Measurements from ENCODE around the gene PBLD.

Gene PBLD

GRCh38 chr10:68310531-68310930, 22.2 kb downstream of the PBLD start:
- no peaks in the 10 kb centered on the region for H3K79me2 ChIP-seq (ENCODE audit: low read length)
- no peak overlapping the region for H3K4me2 ChIP-seq (ENCODE audit: low read length)
- H3K4me1 ChIP-seq (ENCODE audit: low read length), result peaks cover 14% of the 10 kb centered on the region
- no peak overlapping the region for H3K4me3 ChIP-seq (ENCODE audit: low read length)
- no peaks in the 10 kb centered on the region for H3K36me3 ChIP-seq (replicated peaks; ENCODE audit: low read depth, low read length)
- H4K20me1 ChIP-seq (ENCODE audit: insufficient read depth, low read length), result no peaks in the 10 kb centered on the region
- TF ChIP-seq EZH2phosphoT487 (IDR thresholded peaks at IDR 0.05; ENCODE audit: low read depth) (no peak), CTCF (IDR thresholded peaks at IDR 0.05; ENCODE audit: low read depth, low read length) (no peak)
- H3K9ac ChIP-seq (ENCODE audit: low read length), result no peak overlapping the region
- no peaks in the 10 kb centered on the region for H3K27me3 ChIP-seq (ENCODE audit: low read depth, low read length)
- no peak overlapping the region for H2AFZ ChIP-seq (ENCODE audit: low read depth, low read length)
- no peak overlapping the region for H3K27ac ChIP-seq (ENCODE audit: low read length)
- H3K9me3 ChIP-seq (ENCODE audit: insufficient read depth, low read length), result no peaks in the 10 kb centered on the region

- Histone ChIP-seq H3K4me2 (ENCODE audit: low read length) (no peak overlapping the region), H3K79me2 (ENCODE audit: low read length) (no peaks in the 10 kb centered on the region), H3K4me3 (ENCODE audit: low read length) (no peak overlapping the region), H3K27me3 (ENCODE audit: low read depth, low read length) (no peaks in the 10 kb centered on the region), H3K27ac (ENCODE audit: low read length) (no peak overlapping the region), H4K20me1 (ENCODE audit: insufficient read depth, low read length) (no peaks in the 10 kb centered on the region), H3K36me3 (replicated peaks; ENCODE audit: low read depth, low read length) (no peaks in the 10 kb centered on the region), H3K4me1 (ENCODE audit: low read length) (peaks cover 19% of the 10 kb centered on the region), H3K9ac (ENCODE audit: low read length) (no peak overlapping the region), H2AFZ (ENCODE audit: low read depth, low read length) (no peak overlapping the region), H3K9me3 (ENCODE audit: insufficient read depth, low read length) (no peaks in the 10 kb centered on the region)
- TF ChIP-seq CTCF (IDR thresholded peaks at IDR 0.05; ENCODE audit: low read depth, low read length), result no peak
- no peak for TF ChIP-seq EZH2phosphoT487 (IDR thresholded peaks at IDR 0.05; ENCODE audit: low read depth)
These were observed 26.9 kb downstream of the PBLD start for GRCh38 chr10:68305854-68306253.

GRCh38 chr10:68303849-68304412, 28.8 kb downstream of the PBLD start:
- Histone ChIP-seq H4K20me1 (ENCODE audit: insufficient read depth, low read length) (no peaks in the 10 kb centered on the region), H3K4me1 (ENCODE audit: low read length) (peaks cover 29% of the 10 kb centered on the region), H3K36me3 (replicated peaks; ENCODE audit: low read depth, low read length) (no peaks in the 10 kb centered on the region), H3K9me3 (ENCODE audit: insufficient read depth, low read length) (peaks cover 6% of the 10 kb centered on the region; the same call in 1 of the 2 replicates), H3K9ac (ENCODE audit: low read length) (no peak overlapping the region), H2AFZ (ENCODE audit: low read depth, low read length) (no peak overlapping the region), H3K4me2 (ENCODE audit: low read length) (no peak overlapping the region), H3K27ac (ENCODE audit: low read length) (no peak overlapping the region), H3K27me3 (ENCODE audit: low read depth, low read length) (no peaks in the 10 kb centered on the region), H3K79me2 (ENCODE audit: low read length) (no peaks in the 10 kb centered on the region), H3K4me3 (ENCODE audit: low read length) (no peak overlapping the region)
- TF ChIP-seq CTCF (IDR thresholded peaks at IDR 0.05; ENCODE audit: low read depth, low read length) (no peak), EZH2phosphoT487 (IDR thresholded peaks at IDR 0.05; ENCODE audit: low read depth) (no peak)

GRCh38 chr10:68302871-68303270, 29.9 kb downstream of the PBLD start:
- Histone ChIP-seq H3K79me2 (ENCODE audit: low read length) (no peaks in the 10 kb centered on the region), H3K36me3 (replicated peaks; ENCODE audit: low read depth, low read length) (no peaks in the 10 kb centered on the region), H3K4me2 (ENCODE audit: low read length) (no peak overlapping the region), H3K4me3 (ENCODE audit: low read length) (no peak overlapping the region), H2AFZ (ENCODE audit: low read depth, low read length) (no peak overlapping the region), H3K27me3 (ENCODE audit: low read depth, low read length) (no peaks in the 10 kb centered on the region), H3K9ac (ENCODE audit: low read length) (no peak overlapping the region), H4K20me1 (ENCODE audit: insufficient read depth, low read length) (no peaks in the 10 kb centered on the region), H3K4me1 (ENCODE audit: low read length) (peaks cover 29% of the 10 kb centered on the region), H3K9me3 (ENCODE audit: insufficient read depth, low read length) (peaks cover 6% of the 10 kb centered on the region; the same call in 1 of the 2 replicates), H3K27ac (ENCODE audit: low read length) (no peak overlapping the region)
- TF ChIP-seq CTCF (IDR thresholded peaks at IDR 0.05; ENCODE audit: low read depth, low read length) (no peak), EZH2phosphoT487 (IDR thresholded peaks at IDR 0.05; ENCODE audit: low read depth) (no peak)

Measured in OCI-LY3 (cell line).